WTC11 (cell line): ENCODE results near the gene ANO4.

Source experiments
- JUN ChIP-seq: sonication (generic); formaldehyde crosslinking; IDR thresholded peaks from 2 replicates; pipeline ENCODE4 v1.8.0; 2023; ENCODE audit warnings: mild to moderate bottlenecking, missing genetic modification reagents
- KAT7 ChIP-seq: sonication (generic); formaldehyde crosslinking; IDR thresholded peaks from 2 replicates; pipeline ENCODE4 v1.8.1; 2023; ENCODE audit warnings: missing genetic modification reagents, mild to moderate bottlenecking, borderline replicate concordance
- MXD4 ChIP-seq: fragments of 250-450 bp; sonication (Bioruptor Pico); IDR thresholded peaks from 2 replicates; pipeline ENCODE4 v1.8.0; 2021; ENCODE audit warnings: mild to moderate bottlenecking, moderate library complexity, borderline replicate concordance
- TF ChIP-seq, protein P1 (sequence below): fragments of 200-600 bp; IDR thresholded peaks from 2 replicates; pipeline ENCODE4 v1.8.0; 2022; ENCODE audit warnings: antibody characterized with exemption
- TF ChIP-seq, protein P2 (sequence below): sonication (generic); formaldehyde crosslinking; conservative IDR thresholded peaks from 2 replicates; pipeline ENCODE4 v1.8.1; 2022; ENCODE audit warnings: mild to moderate bottlenecking, missing genetic modification reagents

DNA sequence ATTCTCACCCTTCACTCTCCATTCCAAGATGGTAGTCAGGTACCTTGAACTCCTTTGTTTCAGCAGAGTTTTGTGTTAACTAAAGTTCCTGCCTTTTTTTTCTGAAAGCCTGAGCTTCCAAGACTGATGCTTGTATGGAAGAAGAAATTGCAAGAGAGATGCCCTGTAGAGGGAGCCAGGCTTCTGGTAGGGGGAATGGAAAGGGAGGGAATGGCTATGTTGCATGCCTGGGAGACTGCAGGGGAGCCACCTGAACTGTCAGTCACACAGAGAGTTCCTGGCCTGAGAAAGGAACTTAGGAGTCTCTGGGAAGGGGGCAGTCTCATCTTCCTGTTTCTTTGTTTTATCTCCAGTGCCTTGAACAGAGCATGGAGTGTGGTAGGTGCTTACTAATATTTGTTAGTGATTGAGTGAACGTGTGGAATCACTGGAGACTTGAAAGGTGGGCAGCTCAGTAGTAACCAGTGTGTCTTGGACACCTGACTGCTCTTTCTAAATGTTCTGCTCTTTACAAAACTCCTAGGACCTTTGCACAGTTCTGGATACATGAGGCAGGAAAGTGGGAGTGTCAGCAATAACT is 132.2 kb downstream of the ANO4 start:
- no peak for TF ChIP-seq JUN (CRISPR knock-in tag)
- TF ChIP-seq, protein P1, sequence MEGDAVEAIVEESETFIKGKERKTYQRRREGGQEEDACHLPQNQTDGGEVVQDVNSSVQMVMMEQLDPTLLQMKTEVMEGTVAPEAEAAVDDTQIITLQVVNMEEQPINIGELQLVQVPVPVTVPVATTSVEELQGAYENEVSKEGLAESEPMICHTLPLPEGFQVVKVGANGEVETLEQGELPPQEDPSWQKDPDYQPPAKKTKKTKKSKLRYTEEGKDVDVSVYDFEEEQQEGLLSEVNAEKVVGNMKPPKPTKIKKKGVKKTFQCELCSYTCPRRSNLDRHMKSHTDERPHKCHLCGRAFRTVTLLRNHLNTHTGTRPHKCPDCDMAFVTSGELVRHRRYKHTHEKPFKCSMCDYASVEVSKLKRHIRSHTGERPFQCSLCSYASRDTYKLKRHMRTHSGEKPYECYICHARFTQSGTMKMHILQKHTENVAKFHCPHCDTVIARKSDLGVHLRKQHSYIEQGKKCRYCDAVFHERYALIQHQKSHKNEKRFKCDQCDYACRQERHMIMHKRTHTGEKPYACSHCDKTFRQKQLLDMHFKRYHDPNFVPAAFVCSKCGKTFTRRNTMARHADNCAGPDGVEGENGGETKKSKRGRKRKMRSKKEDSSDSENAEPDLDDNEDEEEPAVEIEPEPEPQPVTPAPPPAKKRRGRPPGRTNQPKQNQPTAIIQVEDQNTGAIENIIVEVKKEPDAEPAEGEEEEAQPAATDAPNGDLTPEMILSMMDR: no peak
- TF ChIP-seq, protein P2, sequence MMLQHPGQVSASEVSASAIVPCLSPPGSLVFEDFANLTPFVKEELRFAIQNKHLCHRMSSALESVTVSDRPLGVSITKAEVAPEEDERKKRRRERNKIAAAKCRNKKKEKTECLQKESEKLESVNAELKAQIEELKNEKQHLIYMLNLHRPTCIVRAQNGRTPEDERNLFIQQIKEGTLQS (CRISPR knock-in tag): no peak
- TF ChIP-seq MXD4 (CRISPR knock-in tag): no peak
- TF ChIP-seq KAT7 (CRISPR knock-in tag): no peak
